GM18870 (cell line): ENCODE measurements around the gene MYO16.
A peak's percentile ranks its signal among the peaks of the same experiment; 100 is the strongest.

Source experiments
- ATAC-seq: cut with Tn5 transposase; IDR thresholded peaks from one replicate; pipeline ENCODE4 v1.9.1; 2021; ENCODE audit warnings: moderate library complexity; ENCODE audit not compliant: unreplicated experiment

The MYO16 gene

GRCh38 chr13:109113427-109113826, 484.0 kb downstream of the MYO16 start:
- ATAC-seq, result peak; percentile 91

- no peak for ATAC-seq
Measured at GRCh38 chr13:109114162-109114561, 484.8 kb downstream of the MYO16 start.

- ATAC-seq, result no peak
Measured at GRCh38 chr13:109114991-109115390, 485.6 kb downstream of the MYO16 start.

GRCh38 chr13:109118521-109118920, 489.1 kb downstream of the MYO16 start:
- ATAC-seq, result no peak

GRCh38 chr13:109119896-109120295, 490.5 kb downstream of the MYO16 start:
- ATAC-seq, result no peak

GRCh38 chr13:109121826-109122225, 492.4 kb downstream of the MYO16 start:
- no peak for ATAC-seq

- ATAC-seq, result no peak
Measured at GRCh38 chr13:109123971-109124370, 494.6 kb downstream of the MYO16 start.

- no peak for ATAC-seq
Measured at GRCh38 chr13:109126178-109126577, 496.8 kb downstream of the MYO16 start.

- no peak for ATAC-seq
Measured at GRCh38 chr13:109126891-109127641, 497.7 kb downstream of the MYO16 start.

GRCh38 chr13:109128121-109128520, 498.7 kb downstream of the MYO16 start:
- ATAC-seq, result no peak

- no peak for ATAC-seq
Measured at GRCh38 chr13:109130093-109130835, 500.9 kb downstream of the MYO16 start.

- peak; percentile 80 for ATAC-seq
Measured at GRCh38 chr13:109131698-109132257, 502.4 kb downstream of the MYO16 start.

- ATAC-seq, result no peak
Measured at GRCh38 chr13:109135018-109135417, 505.6 kb downstream of the MYO16 start.

GRCh38 chr13:109136873-109137272, 507.5 kb downstream of the MYO16 start:
- no peak for ATAC-seq

- ATAC-seq, result no peak
Measured at GRCh38 chr13:109139346-109139745, 509.9 kb downstream of the MYO16 start.

- ATAC-seq, result no peak
Measured at GRCh38 chr13:109140054-109140453, 510.6 kb downstream of the MYO16 start.

- no peak for ATAC-seq
Measured at GRCh38 chr13:109140479-109141349, 511.3 kb downstream of the MYO16 start.

- no peak for ATAC-seq
Measured at GRCh38 chr13:109141706-109142105, 512.3 kb downstream of the MYO16 start.

GRCh38 chr13:109144693-109145437, 515.5 kb downstream of the MYO16 start:
- ATAC-seq, result peak; percentile 15

- peak; percentile 91 for ATAC-seq
Measured at GRCh38 chr13:109145631-109146030, 516.2 kb downstream of the MYO16 start.
